Right atrium auricular region (tissue), 2 donors: ENCODE results near the gene CDH16. TPM values are rescaled to one million over a fixed set of nuclear protein-coding genes. Genes with fewer than 3 reads are reported as not detected.

ENCODE experiments used
- DNase-seq: peaks from one replicate; pipeline ENCODE4 v3.0.0-alpha.2; 2019; ENCODE audit warnings: low spot score
- H3K27ac ChIP-seq, 2 donors: fragments of 200-600 bp; sonication (generic); 1 replicate in 1 of 2; 2 replicates in 1 of 2; pipeline ENCODE4 v1.5.1; 2016 to 2019
- H3K27me3 ChIP-seq, 2 donors: fragments of 200-600 bp; sonication (generic); one replicate each; pipeline versions ENCODE4 v1.5.1 to v1.6.0; 2017 to 2019
- H3K36me3 ChIP-seq: fragments of 200-600 bp; sonication (generic); one replicate; pipeline ENCODE4 v1.5.1; 2016
- H3K4me1 ChIP-seq, 2 donors: fragments of 200-600 bp; sonication (generic); one replicate each; pipeline versions ENCODE4 v1.5.1 to v1.6.0; 2017 to 2019
- H3K4me3 ChIP-seq, 2 donors: fragments of 200-600 bp; sonication (generic); 1 replicate in 1 of 2; 2 replicates in 1 of 2; pipeline ENCODE4 v1.5.1; 2017 to 2019; ENCODE audit warnings: mild to moderate bottlenecking in 1 of 2, moderate library complexity in 1 of 2
- H3K9me3 ChIP-seq, 2 donors: fragments of 200-600 bp; sonication (generic); one replicate each; pipeline ENCODE4 v1.5.1; 2019
- total RNA-seq, 2 donors: library from RNA; depleted of rRNA; stranded (reverse); fragments of >200 nt; gene quantifications; one replicate each; pipeline ENCODE4 v1.1.0, GENCODE V29; 2016
- TF ChIP-seq, protein P1 (sequence below), 2 donors: fragments of 200-600 bp; sonication (generic); IDR thresholded peaks; one replicate each; pipeline ENCODE4 v1.5.1; 2019; ENCODE audit warnings: antibody characterized with exemption in 2 of 2

Gene CDH16
- total RNA-seq, 2 donors from 2014 or later, result 0.79 to 1.4 TPM

DNA sequence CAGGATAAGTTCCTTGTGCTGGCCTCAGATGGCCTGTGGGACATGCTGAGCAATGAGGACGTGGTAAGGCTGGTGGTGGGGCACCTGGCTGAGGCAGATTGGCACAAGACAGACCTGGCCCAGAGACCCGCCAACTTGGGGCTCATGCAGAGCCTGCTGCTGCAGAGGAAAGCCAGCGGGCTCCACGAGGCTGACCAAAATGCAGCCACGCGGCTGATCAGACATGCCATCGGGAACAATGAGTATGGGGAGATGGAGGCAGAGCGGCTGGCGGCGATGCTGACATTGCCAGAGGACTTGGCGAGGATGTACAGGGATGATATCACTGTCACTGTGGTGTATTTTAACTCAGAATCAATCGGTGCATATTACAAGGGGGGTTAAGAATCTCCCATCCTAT, 33.2 kb downstream of the CDH16 start:
- no peak for DNase-seq
- H3K27me3 ChIP-seq, result no peaks in the 10 kb centered on the region
- TF ChIP-seq, protein P1, sequence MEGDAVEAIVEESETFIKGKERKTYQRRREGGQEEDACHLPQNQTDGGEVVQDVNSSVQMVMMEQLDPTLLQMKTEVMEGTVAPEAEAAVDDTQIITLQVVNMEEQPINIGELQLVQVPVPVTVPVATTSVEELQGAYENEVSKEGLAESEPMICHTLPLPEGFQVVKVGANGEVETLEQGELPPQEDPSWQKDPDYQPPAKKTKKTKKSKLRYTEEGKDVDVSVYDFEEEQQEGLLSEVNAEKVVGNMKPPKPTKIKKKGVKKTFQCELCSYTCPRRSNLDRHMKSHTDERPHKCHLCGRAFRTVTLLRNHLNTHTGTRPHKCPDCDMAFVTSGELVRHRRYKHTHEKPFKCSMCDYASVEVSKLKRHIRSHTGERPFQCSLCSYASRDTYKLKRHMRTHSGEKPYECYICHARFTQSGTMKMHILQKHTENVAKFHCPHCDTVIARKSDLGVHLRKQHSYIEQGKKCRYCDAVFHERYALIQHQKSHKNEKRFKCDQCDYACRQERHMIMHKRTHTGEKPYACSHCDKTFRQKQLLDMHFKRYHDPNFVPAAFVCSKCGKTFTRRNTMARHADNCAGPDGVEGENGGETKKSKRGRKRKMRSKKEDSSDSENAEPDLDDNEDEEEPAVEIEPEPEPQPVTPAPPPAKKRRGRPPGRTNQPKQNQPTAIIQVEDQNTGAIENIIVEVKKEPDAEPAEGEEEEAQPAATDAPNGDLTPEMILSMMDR (IDR thresholded peaks at IDR 0.05), result no peak
- H3K27ac ChIP-seq, result no peak overlapping the region
- H3K4me1 ChIP-seq, result peaks cover 0 to 12% of the 10 kb centered on the region in 2 donors
- H3K4me3 ChIP-seq, result no peak overlapping the region
- H3K36me3 ChIP-seq, result peaks cover 15% of the 10 kb centered on the region
- no peaks in the 10 kb centered on the region for H3K9me3 ChIP-seq

DNA sequence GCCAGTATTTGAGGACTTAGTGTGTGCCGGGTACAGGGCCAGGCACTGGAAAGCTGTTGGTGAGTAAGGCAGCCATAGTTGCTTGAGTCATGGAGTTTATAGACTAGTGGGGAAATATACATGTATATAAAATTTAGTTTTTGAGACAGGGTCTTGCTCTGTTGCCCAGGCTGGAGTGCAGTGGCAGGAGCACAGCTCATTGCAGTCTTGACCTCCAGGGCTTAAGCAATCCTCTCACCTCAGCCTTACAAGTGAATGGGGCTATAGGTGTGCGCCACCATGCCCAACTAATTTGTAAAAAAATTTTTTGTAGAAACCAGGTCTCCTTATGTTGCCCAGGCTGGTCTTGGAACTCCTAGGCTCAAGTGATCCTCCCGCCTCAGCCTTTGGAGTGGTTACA, 36.0 kb downstream of the CDH16 start:
- Histone ChIP-seq H3K27me3 (no peaks in the 10 kb centered on the region), H3K9me3 (no peaks in the 10 kb centered on the region), H3K4me1 (peaks cover 0 to 19% of the 10 kb centered on the region in 2 donors), H3K27ac (no peak overlapping the region), H3K36me3 (peaks cover 15% of the 10 kb centered on the region), H3K4me3 (no peak overlapping the region)
- DNase-seq, result no peak
- TF ChIP-seq, protein P1 (IDR thresholded peaks at IDR 0.05), result no peak

DNA sequence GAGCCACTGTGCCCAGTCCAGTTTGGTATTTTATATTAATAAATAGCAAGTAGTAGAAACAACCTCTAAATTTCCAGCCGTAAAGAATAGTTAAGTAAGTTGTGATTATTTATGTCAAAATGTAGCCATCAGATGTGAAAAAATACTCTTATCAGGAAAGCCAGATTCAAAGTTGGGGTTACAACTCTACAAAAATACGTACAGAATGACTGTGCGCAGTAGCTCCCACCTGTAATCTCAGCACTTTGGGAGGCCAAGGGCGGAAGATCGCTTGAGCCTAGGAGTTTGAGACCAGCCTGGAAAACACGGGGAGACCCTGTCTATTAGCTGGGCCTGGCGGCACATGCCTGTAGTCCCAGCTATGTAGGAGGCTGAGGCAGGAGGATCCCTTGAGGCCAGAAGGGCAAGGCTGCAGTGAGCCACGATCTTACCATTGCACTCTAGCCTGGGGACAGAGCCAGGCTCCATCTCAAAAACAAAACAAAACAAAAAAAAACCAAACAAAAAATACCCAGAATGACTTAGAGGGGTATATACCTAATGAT, 36.6 kb downstream of the CDH16 start:
- Histone ChIP-seq H3K4me1 (peaks cover 0 to 19% of the 10 kb centered on the region in 2 donors), H3K9me3 (no peaks in the 10 kb centered on the region), H3K27me3 (no peaks in the 10 kb centered on the region), H3K4me3 (no peak overlapping the region), H3K27ac (no peak overlapping the region), H3K36me3 (peaks cover 15% of the 10 kb centered on the region)
- TF ChIP-seq, protein P1 (IDR thresholded peaks at IDR 0.05), result no peak
- DNase-seq, result no peak

DNA sequence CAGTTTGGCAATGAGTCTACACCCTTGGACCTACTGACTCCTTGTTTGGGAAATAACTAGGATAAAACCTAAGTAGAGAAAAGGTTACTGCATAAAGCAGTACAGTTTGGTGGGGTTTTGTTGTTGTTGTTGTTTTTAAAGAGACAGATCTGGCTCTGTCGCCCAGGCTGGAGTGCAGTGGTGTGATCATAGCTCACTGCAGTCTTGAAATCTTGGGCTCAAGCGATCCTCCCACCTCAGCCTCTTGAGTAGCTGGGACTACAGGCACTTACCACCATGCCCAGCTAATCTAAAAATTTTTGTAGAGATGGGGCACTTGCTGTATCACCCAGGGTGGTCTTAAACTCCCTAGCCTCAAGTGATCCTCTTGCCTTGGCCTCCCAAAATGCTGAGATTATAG, 37.1 kb downstream of the CDH16 start:
- H3K9me3 ChIP-seq, result no peaks in the 10 kb centered on the region
- no peak for DNase-seq
- peaks cover 15% of the 10 kb centered on the region for H3K36me3 ChIP-seq
- TF ChIP-seq, protein P1 (IDR thresholded peaks at IDR 0.05), result no peak
- H3K27ac ChIP-seq, result peak overlapping the region in 1 of 2 donors; percentile 78
- no peak overlapping the region for H3K4me3 ChIP-seq
- no peaks in the 10 kb centered on the region for H3K27me3 ChIP-seq
- H3K4me1 ChIP-seq, result peaks cover 0 to 19% of the 10 kb centered on the region in 2 donors

DNA sequence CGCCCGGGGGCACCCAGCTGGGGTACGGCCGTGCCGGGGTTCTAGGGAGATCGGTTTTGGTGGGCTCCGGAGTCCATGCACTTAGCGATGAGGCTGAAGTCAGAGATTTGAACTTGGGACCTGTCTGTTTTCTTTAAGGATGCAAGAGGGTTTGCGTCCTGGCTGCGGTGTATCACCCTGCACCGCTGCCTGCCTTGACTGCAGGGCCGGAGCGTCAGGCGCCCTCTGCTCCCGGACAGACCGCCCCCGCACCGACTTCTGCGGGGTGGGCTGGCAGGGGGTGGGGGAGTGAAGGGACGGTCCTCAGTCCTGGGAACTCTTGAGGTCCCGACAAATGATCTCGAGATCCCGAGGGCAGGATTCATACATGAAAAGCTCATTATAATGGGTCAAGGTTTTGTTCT, 37.7 kb downstream of the CDH16 start:
- Histone ChIP-seq H3K27ac (peak overlapping the region; percentile 49 to 78), H3K9me3 (no peaks in the 10 kb centered on the region), H3K27me3 (no peaks in the 10 kb centered on the region), H3K4me3 (peak overlapping the region; percentile 73 to 88), H3K4me1 (peaks cover 0 to 19% of the 10 kb centered on the region in 2 donors), H3K36me3 (peaks cover 15% of the 10 kb centered on the region)
- TF ChIP-seq, protein P1 (IDR thresholded peaks at IDR 0.05), result no peak
- no peak for DNase-seq
